GM12878 (cell line): ENCODE data around the gene PRKAG2. TPM values are rescaled to one million over a fixed set of nuclear protein-coding genes. Genes with fewer than 3 reads are reported as not detected.

Experiments used
- ATAC-seq: fragments of 200-7000 bp; cut with Tn5 transposase; 3 replicates; pipeline ENCODE4 v1.9.1; 2020; ENCODE audit warnings: mild to moderate bottlenecking, moderate library complexity
- BruUV-seq: library from RNA; stranded (reverse); fragments of 400-500 nt; replicated peaks from 2 replicates; lab custom pipeline; 2021; lab: Mats Ljungman, UMichigan
- CTCF ChIA-PET: fragments of 300-600 bp; sonication (Branson Sonifier 250); formaldehyde crosslinking; extraction: SDS; loops from one replicate; lab custom pipeline; 2021; ENCODE audit warnings: inconsistent platforms; lab: Yijun Ruan, JAX
- POLR2A ChIA-PET: fragments of 350-600 bp; formaldehyde crosslinking; extraction: SDS; loops from one replicate; lab custom pipeline; 2021; ENCODE audit warnings: inconsistent platforms; lab: Charles Lee
- RAD21 ChIA-PET: fragments of 300-600 bp; sonication (Branson Sonifier 250); formaldehyde crosslinking; loops from one replicate; lab custom pipeline; 2023; ENCODE audit warnings: antibody characterized with exemption; ENCODE audit not compliant: unreplicated experiment; lab: Charles Lee
- SMC1A ChIA-PET: fragments of 300-600 bp; sonication (Branson Sonifier 250); formaldehyde crosslinking; loops from one replicate; lab custom pipeline; 2023; ENCODE audit not compliant: unreplicated experiment, uncharacterized antibody; lab: Charles Lee
- DNase-seq: peaks from one replicate; pipeline ENCODE4 v3.0.0-alpha.2; 2011; ENCODE audit warnings: low read depth, low spot score
- FAIRE-seq: peaks from 3 replicates; lab custom pipeline; 2011; peaks lifted over from hg19 to GRCh38; lab: Jason Lieb, UNC
- H2AFZ ChIP-seq: 2 replicates; pipeline ENCODE4 v1.6.0; 2011; ENCODE audit warnings: low read depth, low read length, control low read depth; ENCODE audit not compliant: control insufficient read depth
- H3K27ac ChIP-seq: 2 replicates; pipeline ENCODE4 v1.5.1; 2011; ENCODE audit warnings: control low read depth; ENCODE audit not compliant: control insufficient read depth, insufficient read depth
- H3K27me3 ChIP-seq, 2 experiments: replicated peaks in 1 of 2; 2 replicates each; pipeline versions ENCODE4 v1.6.0 to v1.6.1; 2011; ENCODE audit warnings: low read length in 1 of 2; ENCODE audit not compliant: control insufficient read depth in 2 of 2, insufficient read depth in 2 of 2
- H3K36me3 ChIP-seq, 2 experiments: 2 replicates each; pipeline ENCODE4 v1.5.1; 2011; ENCODE audit warnings: low read length in 1 of 2; ENCODE audit not compliant: control insufficient read depth in 2 of 2, insufficient read depth in 2 of 2
- H3K4me1 ChIP-seq: 2 replicates; pipeline ENCODE4 v1.6.1; 2011; ENCODE audit warnings: mild to moderate bottlenecking, low read length, moderate library complexity, mixed read lengths; ENCODE audit not compliant: control insufficient read depth, insufficient read depth
- H3K4me2 ChIP-seq: 2 replicates; pipeline ENCODE4 v1.6.0; 2011; ENCODE audit warnings: control low read depth; ENCODE audit not compliant: control insufficient read depth, insufficient read depth
- H3K4me3 ChIP-seq: fragments of 200-600 bp; sonication (generic); 2 replicates; pipeline ENCODE4 v1.5.1; 2016
- H3K79me2 ChIP-seq: 2 replicates; pipeline ENCODE4 v1.6.0; 2011; ENCODE audit warnings: low read length; ENCODE audit not compliant: control insufficient read depth, insufficient read depth
- H3K9ac ChIP-seq: 2 replicates; pipeline ENCODE4 v1.8.0; 2011; ENCODE audit warnings: low read length, control low read depth, mixed read lengths; ENCODE audit not compliant: control insufficient read depth, insufficient read depth
- H3K9me3 ChIP-seq: replicated peaks from 3 replicates; pipeline ENCODE4 v1.5.1; 2011; ENCODE audit warnings: mild to moderate bottlenecking, low read length; ENCODE audit not compliant: control insufficient read depth, insufficient read depth
- H4K20me1 ChIP-seq: 2 replicates; pipeline ENCODE4 v1.6.0; 2011; ENCODE audit not compliant: control insufficient read depth, insufficient read depth
- ELK1 ChIP-seq: IDR thresholded peaks from 2 replicates; pipeline ENCODE4 v1.6.1; 2012; ENCODE audit warnings: low read depth, low read length, improper control_type of control experiment
- MEF2A ChIP-seq: IDR thresholded peaks from 2 replicates; pipeline ENCODE4 v1.6.1; 2011; ENCODE audit warnings: low read depth, mild to moderate bottlenecking, low read length, moderate library complexity; ENCODE audit not compliant: insufficient read depth
- PML ChIP-seq: IDR thresholded peaks from 2 replicates; pipeline ENCODE4 v1.6.1; 2012; ENCODE audit warnings: low read length, inconsistent platforms
- REST ChIP-seq: IDR thresholded peaks from 2 replicates; pipeline ENCODE4 v1.6.1; 2012; ENCODE audit warnings: mild to moderate bottlenecking, low read depth, low read length
- whole genome bisulfite sequencing: methylation state at CpG from one replicate; pipeline ENCODE4 v1.1.6; 2016; ENCODE audit warnings: low lambda C conversion rate; ENCODE audit not compliant: insufficient replicate concordance, insufficient coverage; ENCODE audit errors: missing lambda C conversion rate; 5-methylcytosine and 5-hydroxymethylcytosine counted together
- in situ Hi-C: fragments of 300-500 bp; cut with MboI; formaldehyde crosslinking; loops from 9 replicates; pipeline ENCODE4 v1.14.3; 2018; ENCODE audit warnings: mixed read lengths
- intact Hi-C: fragments of 100-400 bp; cut with micrococcal nuclease; formaldehyde crosslinking; loops from one replicate; pipeline ENCODE4 v1.14.2; 2022; ENCODE audit not compliant: unreplicated experiment
- polyA plus RNA-seq, 11 experiments: library from polyadenylated mRNA; depleted of rRNA in 4 of 11; unstranded in 6 of 11; stranded (reverse) in 5 of 11; fragments of >200 nt; fragmentation: Nextera tagmentation in 4 of 11; fragmentation: Illumina TruSeq in 1 of 11; extraction: Ambion mirVana in 4 of 11; extraction: Trizol in 1 of 11; gene quantifications; 1 replicate in 1 of 11; 2 replicates in 10 of 11; pipeline versions ENCODE4 v1.2.1 to v1.2.3, GENCODE V29; 2011 to 2016; ENCODE audit warnings: inconsistent platforms in 2 of 11, missing spikeins in 2 of 11, low read depth in 1 of 11
- total RNA-seq, 4 experiments: library from RNA; depleted of rRNA in 3 of 4; stranded (reverse); fragments of >200 nt in 3 of 4; fragmentation: Illumina TruSeq in 1 of 4; extraction: Trizol in 1 of 4; gene quantifications; 2 replicates each; pipeline versions ENCODE4 v1.2.1 to v1.2.3, GENCODE V29; 2013 to 2021

PRKAG2 gene
- total and polyA plus RNA-seq, 10 of the 15 experiments (the other 5 are each of a cell fraction or from before 2014, with no cell fraction given), result 3.4 to 8.9 (median 6.8) TPM

- FAIRE-seq (no peak), DNase-seq (no peak), ATAC-seq (no peak)
- Histone ChIP-seq H3K9me3 (no peaks in the 10 kb centered on the region), H3K4me2 (no peak overlapping the region), H3K4me1 (no peaks in the 10 kb centered on the region), H3K4me3 (no peak overlapping the region), H3K27me3 (no peaks in the 10 kb centered on the region; a peak in 1 of 4 replicates), H3K79me2 (no peaks in the 10 kb centered on the region), H3K36me3 (no peaks in the 10 kb centered on the region), H3K27ac (no peak overlapping the region), H3K9ac (no peak overlapping the region), H2AFZ (no peak overlapping the region), H4K20me1 (no peaks in the 10 kb centered on the region)
- CTCF ChIA-PET, result no interaction called here
- RAD21 ChIA-PET, result no interaction called here
- intact Hi-C loops (loop anchor here (5.0 to 10.0 kb wide), 2 partner anchors 147 to 240 kb away; partner anchors contain the start of gene GALNT11), in situ Hi-C loops (no loop called here)
- BruUV-seq, result no TSS peak
- SMC1A ChIA-PET, result no interaction called here
- POLR2A ChIA-PET, result no interaction called here
- 94% methylated on average over 21 of the region's 21 CpGs for WGBS
- TF ChIP-seq REST, result no peak
- no peak for TF ChIP-seq ELK1
- TF ChIP-seq MEF2A, result no peak
- no peak for TF ChIP-seq PML
Observed at GRCh38 chr7:151784853-151785680, 91.8 kb downstream of the PRKAG2 start.
